Astrocyte of the spinal cord (primary cell): Measurements from ENCODE around the gene CCDC110.

Experiments used
- DNase-seq: peaks from one replicate; pipeline ENCODE4 v3.0.0; 2011; ENCODE audit warnings: low read depth, low spot score
- H3K4me3 ChIP-seq: 2 replicates; pipeline ENCODE4 v1.5.1; 2011; ENCODE audit warnings: low read depth, mild to moderate bottlenecking, low read length, moderate library complexity
- CTCF ChIP-seq: IDR thresholded peaks from 2 replicates; pipeline ENCODE4 v1.5.1; 2012; ENCODE audit warnings: low read depth, mild to moderate bottlenecking, low read length, inconsistent platforms
- in situ Hi-C: cut with HindIII; loops from 2 replicates; pipeline ENCODE4 v1.10.0; 2017; ENCODE audit warnings: low sequenced_read_pairs

CCDC110 gene

GRCh38 chr4:185396724-185397385 lies 74.7 kb downstream of the CCDC110 start, which contains the start of gene ANKRD37:
Gene ANKRD37, plus strand, starts transcription at chr4:185396841. Its CDS starts 83 bp downstream, at chr4:185396924.
- DNase-seq = peak; percentile 69
- in situ Hi-C loops = no loop called here
- peak within 1 kb of the TSS; percentile 73 for H3K4me3 ChIP-seq
- TF ChIP-seq CTCF = no peak

GRCh38 chr4:185395956-185396723 lies 75.4 kb downstream of the CCDC110 start:
- peak; percentile 99 for DNase-seq
- in situ Hi-C loops = no loop called here
- no peak for TF ChIP-seq CTCF
- peak overlapping the region; percentile 73 for H3K4me3 ChIP-seq

- peak within 1 kb of the TSS; percentile 73 for H3K4me3 ChIP-seq
- TF ChIP-seq CTCF = no peak
- no peak for DNase-seq
- in situ Hi-C loops = no loop called here
Observed at GRCh38 chr4:185395238-185395955, 76.1 kb downstream of the CCDC110 start, which contains the start of gene LRP2BP. Gene LRP2BP, minus strand, starts transcription at chr4:185395924. Its CDS starts 17,738 bp downstream, at chr4:185378186.
